Measurements from ENCODE around the gene BDH1.

The BDH1 gene

DNA sequence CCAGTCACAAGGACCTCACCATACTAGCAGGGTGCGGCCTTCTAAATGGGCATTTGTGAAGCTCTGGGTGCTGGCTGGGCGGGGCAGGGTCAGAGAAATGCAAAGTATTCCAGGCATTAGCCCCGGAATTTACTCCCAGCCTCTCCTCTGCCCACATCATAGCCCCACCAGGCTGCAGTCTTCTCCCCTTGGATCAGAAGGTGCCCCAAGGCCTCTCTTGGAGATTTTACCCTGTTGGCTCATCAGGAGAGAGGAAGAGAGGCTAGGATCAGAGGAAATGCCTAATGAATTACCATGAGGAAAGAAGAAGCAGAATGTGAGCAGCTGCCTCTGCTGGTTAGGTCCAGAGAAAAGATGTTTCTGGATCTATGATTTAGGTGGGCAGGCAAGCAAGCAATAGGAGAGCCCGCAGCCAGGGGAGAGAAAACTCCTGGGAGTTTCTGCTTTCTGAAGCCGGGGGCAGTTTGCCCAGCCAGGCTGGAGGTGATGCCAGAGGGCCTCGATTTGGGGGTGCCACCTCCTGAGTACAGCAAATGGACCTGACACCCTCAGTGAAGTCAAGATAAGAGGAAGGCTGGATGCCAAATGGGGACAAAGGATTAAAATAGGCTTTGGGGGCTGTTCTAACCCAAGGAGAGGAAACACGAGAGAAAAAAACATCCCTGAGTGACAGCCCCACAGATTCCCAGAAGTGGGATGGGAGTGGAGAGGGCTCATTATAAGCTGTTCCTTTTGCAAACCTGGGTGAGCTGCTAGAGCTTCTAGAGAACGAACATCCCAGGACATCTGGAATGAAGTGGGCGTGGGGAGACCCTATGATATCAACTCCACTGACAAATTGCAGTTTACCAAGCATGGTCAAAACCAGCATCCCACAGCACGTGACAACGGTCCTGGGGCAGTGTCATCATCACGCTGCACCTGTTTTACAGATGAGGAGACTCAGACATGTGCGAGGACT is 65.4 kb downstream of the BDH1 start:
- Histone ChIP-seq H3K4me2 (ENCODE audit: low read depth, low read length, poor library complexity, severe bottlenecking) (no peak overlapping the region), H3K36me3 (ENCODE audit: insufficient read depth, low read length) (no peaks in the 10 kb centered on the region), H3K27me3 (ENCODE audit: insufficient read depth, low read length, poor library complexity, severe bottlenecking) (no peaks in the 10 kb centered on the region), H3K9me2 (replicated peaks; ENCODE audit: low read depth, low read length) (no peaks in the 10 kb centered on the region), H4K20me1 (ENCODE audit: insufficient read depth, low read length, poor library complexity, severe bottlenecking) (no peaks in the 10 kb centered on the region), H3K4me3 (ENCODE audit: low read length, poor library complexity, severe bottlenecking) (no peak overlapping the region), H3K9me3 (ENCODE audit: insufficient read depth, low read depth, low read length) (no peaks in the 10 kb centered on the region), H3K9ac (ENCODE audit: low read depth, low read length, poor library complexity, severe bottlenecking) (no peak overlapping the region), H3K4me1 (ENCODE audit: insufficient read depth, low read length, poor library complexity, severe bottlenecking) (no peaks in the 10 kb centered on the region), H3K79me2 (ENCODE audit: insufficient read depth, low read length) (no peaks in the 10 kb centered on the region), H2AFZ (ENCODE audit: low read length) (no peak overlapping the region), H3F3A (ENCODE audit: low read depth) (no peaks in the 10 kb centered on the region)
- no peak for TF ChIP-seq EZH2phosphoT487 (IDR thresholded peaks at IDR 0.05; ENCODE audit: borderline replicate concordance)
- TF ChIP-seq, protein P1, sequence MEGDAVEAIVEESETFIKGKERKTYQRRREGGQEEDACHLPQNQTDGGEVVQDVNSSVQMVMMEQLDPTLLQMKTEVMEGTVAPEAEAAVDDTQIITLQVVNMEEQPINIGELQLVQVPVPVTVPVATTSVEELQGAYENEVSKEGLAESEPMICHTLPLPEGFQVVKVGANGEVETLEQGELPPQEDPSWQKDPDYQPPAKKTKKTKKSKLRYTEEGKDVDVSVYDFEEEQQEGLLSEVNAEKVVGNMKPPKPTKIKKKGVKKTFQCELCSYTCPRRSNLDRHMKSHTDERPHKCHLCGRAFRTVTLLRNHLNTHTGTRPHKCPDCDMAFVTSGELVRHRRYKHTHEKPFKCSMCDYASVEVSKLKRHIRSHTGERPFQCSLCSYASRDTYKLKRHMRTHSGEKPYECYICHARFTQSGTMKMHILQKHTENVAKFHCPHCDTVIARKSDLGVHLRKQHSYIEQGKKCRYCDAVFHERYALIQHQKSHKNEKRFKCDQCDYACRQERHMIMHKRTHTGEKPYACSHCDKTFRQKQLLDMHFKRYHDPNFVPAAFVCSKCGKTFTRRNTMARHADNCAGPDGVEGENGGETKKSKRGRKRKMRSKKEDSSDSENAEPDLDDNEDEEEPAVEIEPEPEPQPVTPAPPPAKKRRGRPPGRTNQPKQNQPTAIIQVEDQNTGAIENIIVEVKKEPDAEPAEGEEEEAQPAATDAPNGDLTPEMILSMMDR (conservative IDR thresholded peaks at IDR 0.05; ENCODE audit: low read length) = no peak

DNA sequence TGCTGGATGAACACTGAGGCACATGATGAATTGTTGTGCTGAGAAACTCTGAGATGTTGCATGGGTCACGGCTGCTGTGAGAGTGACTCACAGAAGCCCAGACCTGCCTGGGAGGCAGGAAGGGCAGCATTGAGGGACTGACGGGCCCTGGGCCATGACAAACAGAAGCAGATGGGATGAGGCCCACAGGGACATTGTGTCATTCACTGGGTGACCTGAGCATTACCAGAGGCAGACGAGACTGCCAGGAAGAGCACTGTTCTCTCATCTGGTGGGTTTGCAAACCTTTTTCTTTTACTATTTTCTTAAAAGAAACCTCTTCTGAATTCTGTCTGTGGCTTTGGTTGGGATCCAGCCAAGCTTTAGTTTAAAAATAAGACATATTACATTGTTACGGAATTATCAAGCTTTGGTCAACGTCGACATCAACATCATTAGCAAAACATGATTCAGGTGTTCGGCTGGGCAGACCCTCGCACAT is 67.8 kb downstream of the BDH1 start:
- Histone ChIP-seq H2AFZ (ENCODE audit: low read length) (no peak overlapping the region), H3K36me3 (ENCODE audit: insufficient read depth, low read length) (no peaks in the 10 kb centered on the region), H3K4me3 (ENCODE audit: low read length, poor library complexity, severe bottlenecking) (no peak overlapping the region), H3F3A (ENCODE audit: low read depth) (no peaks in the 10 kb centered on the region), H3K9ac (ENCODE audit: low read depth, low read length, poor library complexity, severe bottlenecking) (no peak overlapping the region), H3K4me2 (ENCODE audit: low read depth, low read length, poor library complexity, severe bottlenecking) (no peak overlapping the region), H3K9me3 (ENCODE audit: insufficient read depth, low read depth, low read length) (no peaks in the 10 kb centered on the region), H3K27me3 (ENCODE audit: insufficient read depth, low read length, poor library complexity, severe bottlenecking) (no peaks in the 10 kb centered on the region), H3K9me2 (replicated peaks; ENCODE audit: low read depth, low read length) (no peaks in the 10 kb centered on the region), H3K4me1 (ENCODE audit: insufficient read depth, low read length, poor library complexity, severe bottlenecking) (no peaks in the 10 kb centered on the region), H3K79me2 (ENCODE audit: insufficient read depth, low read length) (no peaks in the 10 kb centered on the region), H4K20me1 (ENCODE audit: insufficient read depth, low read length, poor library complexity, severe bottlenecking) (no peaks in the 10 kb centered on the region)
- TF ChIP-seq EZH2phosphoT487 (IDR thresholded peaks at IDR 0.05; ENCODE audit: borderline replicate concordance) = no peak
- TF ChIP-seq, protein P1 (conservative IDR thresholded peaks at IDR 0.05; ENCODE audit: low read length) = no peak

DNA sequence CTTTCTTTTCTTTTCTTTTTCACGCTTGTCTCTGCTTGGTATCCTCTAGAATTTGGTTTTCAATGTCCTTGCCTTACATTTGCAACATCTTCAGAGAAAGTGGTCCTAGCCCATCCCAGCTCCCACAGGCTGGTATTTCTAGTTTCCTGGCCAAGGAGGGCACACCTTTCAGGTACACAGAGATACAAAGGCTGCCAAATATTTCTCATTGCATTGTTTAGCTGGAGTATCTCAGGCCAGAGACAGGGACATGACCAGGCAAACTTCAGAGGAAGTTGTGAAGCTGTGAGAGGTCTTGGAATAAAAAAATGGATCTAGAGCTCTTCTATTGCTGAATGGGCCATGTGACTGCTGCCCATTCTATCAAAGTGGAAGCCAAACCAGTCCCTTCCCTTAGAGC is 68.9 kb downstream of the BDH1 start:
- no peak overlapping the region for H2AFZ ChIP-seq (ENCODE audit: low read length)
- TF ChIP-seq, protein P1 (conservative IDR thresholded peaks at IDR 0.05; ENCODE audit: low read length) = no peak
- no peak for TF ChIP-seq EZH2phosphoT487 (IDR thresholded peaks at IDR 0.05; ENCODE audit: borderline replicate concordance)
- H4K20me1 ChIP-seq (ENCODE audit: insufficient read depth, low read length, poor library complexity, severe bottlenecking) = no peaks in the 10 kb centered on the region
- no peaks in the 10 kb centered on the region for H3K4me1 ChIP-seq (ENCODE audit: insufficient read depth, low read length, poor library complexity, severe bottlenecking)
- H3K36me3 ChIP-seq (ENCODE audit: insufficient read depth, low read length) = no peaks in the 10 kb centered on the region
- H3K27me3 ChIP-seq (ENCODE audit: insufficient read depth, low read length, poor library complexity, severe bottlenecking) = no peaks in the 10 kb centered on the region
- H3K9me3 ChIP-seq (ENCODE audit: insufficient read depth, low read depth, low read length) = no peaks in the 10 kb centered on the region
- no peaks in the 10 kb centered on the region for H3F3A ChIP-seq (ENCODE audit: low read depth)
- H3K9me2 ChIP-seq (replicated peaks; ENCODE audit: low read depth, low read length) = no peaks in the 10 kb centered on the region
- H3K9ac ChIP-seq (ENCODE audit: low read depth, low read length, poor library complexity, severe bottlenecking) = no peak overlapping the region
- H3K4me3 ChIP-seq (ENCODE audit: low read length, poor library complexity, severe bottlenecking) = no peak overlapping the region
- H3K79me2 ChIP-seq (ENCODE audit: insufficient read depth, low read length) = no peaks in the 10 kb centered on the region
- H3K4me2 ChIP-seq (ENCODE audit: low read depth, low read length, poor library complexity, severe bottlenecking) = no peak overlapping the region
